Measurements from ENCODE around the gene CRYBG3.

CRYBG3 gene

DNA sequence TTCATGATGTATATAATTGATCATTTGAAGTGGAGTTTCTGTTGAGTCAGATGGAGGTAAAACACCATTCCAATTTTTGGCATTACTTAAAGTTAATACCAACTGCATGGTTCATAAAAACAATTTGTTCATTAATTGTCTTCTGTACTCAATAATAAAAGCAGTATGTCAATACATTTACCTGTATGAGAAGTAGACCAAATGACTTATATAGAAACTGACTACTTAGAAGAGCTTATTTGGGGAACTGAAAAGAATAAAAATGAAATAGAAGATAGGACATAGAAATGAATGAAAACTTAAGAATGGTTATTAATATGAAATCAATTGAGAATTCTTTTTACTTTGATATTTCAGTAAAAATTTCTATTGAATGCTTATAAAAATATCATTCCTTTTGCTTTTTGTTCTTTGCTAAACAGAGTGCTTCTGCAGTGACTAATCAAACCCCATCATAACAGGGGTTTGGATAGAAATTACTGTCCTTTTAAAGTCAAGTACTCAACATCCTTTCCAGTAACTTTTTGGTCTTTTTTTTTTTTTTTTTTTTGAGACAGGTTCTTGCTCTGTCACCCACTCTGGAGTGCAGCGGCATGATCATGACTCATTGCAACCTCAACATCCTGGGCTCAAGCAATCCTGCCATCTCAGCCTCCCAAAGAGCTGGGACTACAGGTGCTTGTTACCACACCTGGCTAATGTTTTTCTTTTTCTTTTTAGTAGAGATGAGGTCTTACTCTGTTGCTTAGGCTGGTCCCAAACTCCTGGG is 6.5 kb upstream of the CRYBG3 start:
- TF ChIP-seq CTCF (IDR thresholded peaks at IDR 0.05) = no peak

GRCh38 chr3:97816811-97817210 is 5.0 kb upstream of the CRYBG3 start:
- TF ChIP-seq CTCF (IDR thresholded peaks at IDR 0.05) = no peak

DNA sequence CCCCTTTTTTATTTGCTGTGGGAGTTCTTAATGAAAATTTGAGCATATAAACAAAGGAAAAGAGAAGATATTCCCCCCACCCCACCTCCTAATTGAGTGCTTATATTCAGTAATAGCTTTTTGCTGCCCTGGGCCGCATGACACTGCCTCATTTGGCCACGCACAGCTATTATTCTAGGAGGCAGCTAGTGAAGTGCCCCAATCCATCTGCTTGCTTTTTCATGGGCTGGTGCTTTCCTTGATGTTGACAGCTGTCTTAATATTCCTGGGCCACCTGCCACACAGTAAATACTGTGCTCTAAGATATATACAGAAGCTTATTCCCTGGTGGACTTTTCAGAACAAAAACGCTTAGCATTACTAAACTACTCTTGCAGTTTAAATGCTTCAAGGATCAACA is 3.8 kb upstream of the CRYBG3 start:
- TF ChIP-seq CTCF (IDR thresholded peaks at IDR 0.05) = no peak

DNA sequence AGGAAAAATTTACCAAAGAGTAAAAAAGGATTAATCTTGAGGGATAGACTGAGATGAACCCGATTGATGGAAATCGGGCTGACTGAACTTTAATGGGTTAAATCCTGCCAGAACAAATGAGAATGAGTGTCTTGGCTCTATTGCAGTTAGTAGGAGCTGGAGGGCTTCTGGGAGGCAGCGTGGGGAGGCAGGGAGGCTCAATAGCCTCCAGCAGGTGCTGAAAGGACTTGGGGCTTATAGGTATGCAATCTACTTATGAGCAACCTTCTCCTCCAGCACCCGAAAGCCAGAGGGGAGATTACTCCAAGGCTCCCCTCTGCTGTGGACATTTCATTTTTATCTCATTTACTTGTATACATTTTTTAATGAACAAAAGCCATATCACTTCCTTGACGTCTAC is 1.0 kb upstream of the CRYBG3 start:
- TF ChIP-seq CTCF (IDR thresholded peaks at IDR 0.05) = no peak

GRCh38 chr3:97821287-97821773 is 481 bp upstream of the CRYBG3 start:
- TF ChIP-seq CTCF (IDR thresholded peaks at IDR 0.05) = no peak

DNA sequence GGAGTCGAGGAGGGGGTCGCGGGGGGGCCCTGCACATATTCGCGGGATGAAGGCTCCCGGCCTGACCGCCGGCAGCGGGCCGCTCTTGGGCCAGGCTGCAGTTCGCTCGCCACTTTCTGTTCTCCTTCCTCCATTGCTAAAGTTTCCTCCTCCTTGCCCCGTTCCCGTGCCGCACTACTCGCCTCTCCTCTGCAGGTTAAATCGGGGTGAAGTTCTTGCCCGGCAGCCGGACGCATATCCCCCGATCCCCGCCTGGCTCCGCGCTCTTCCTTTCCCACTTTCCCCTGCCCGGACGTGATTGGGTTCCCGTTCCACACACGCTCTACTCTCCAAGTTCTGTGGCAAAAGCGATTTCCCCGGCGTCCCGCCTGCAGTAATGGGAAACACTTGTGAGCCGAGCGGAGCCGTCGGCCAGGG is 556 bp downstream of the CRYBG3 start:
- TF ChIP-seq CTCF (IDR thresholded peaks at IDR 0.05) = no peak

DNA sequence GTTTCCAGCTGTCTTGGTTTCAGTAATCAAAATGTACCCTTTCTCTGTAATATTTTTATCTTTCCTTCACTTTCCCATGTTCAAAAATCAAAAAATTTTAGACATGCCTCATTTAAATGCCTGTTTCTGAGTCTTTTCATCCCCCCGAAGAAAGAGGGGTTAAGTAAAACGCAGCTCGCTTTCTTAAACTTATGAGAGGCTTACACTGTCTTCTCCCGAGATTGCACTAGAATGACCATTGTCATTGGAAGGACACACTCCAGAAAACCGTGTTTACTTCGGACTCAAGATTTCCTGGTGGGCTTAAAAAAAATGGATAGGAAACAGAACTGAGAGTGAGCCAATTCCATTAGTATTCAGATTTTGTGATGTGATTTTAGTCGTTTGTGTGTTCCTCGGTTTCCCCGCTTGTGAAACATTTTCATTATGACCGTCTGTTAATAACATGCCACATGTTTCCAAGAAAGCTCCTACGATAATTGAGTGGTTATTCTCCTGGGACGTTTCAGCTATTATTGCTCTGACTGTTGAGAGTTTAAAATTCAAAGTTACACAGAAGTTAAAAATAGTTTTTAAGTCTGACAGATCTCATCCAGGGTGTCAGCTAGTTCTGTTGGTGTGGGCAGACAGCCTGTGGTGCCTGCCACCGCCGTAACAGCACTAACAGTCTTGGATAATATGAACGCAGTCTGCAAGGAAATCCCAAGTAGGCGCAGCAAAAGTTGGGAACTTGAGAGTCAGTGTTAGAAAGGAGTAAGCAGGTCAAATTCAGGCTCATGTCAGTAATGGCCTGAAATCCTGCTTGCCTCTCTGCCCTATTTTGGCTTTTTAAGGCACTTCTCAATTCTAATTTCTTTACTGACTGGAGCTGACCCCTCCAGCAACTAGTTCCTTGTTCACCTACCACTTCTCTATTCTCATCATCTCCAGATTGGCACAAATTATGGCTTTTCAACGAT is 1.5 kb downstream of the CRYBG3 start:
- TF ChIP-seq CTCF (IDR thresholded peaks at IDR 0.05) = no peak
